ENCODE measurements around the gene ARID5B. TPM values are rescaled to one million over a fixed set of nuclear protein-coding genes. Genes with fewer than 3 reads are reported as not detected.

Gene ARID5B
- total RNA-seq, 1 experiment from 2014 or later = 0.04 TPM

GRCh38 chr10:61899997-61900828 is 1.3 kb upstream of the ARID5B start:
- Histone ChIP-seq H2BK20ac (ENCODE audit: low read depth, low read length, poor library complexity, severe bottlenecking) (no peak overlapping the region), H2AFZ (ENCODE audit: low read length) (no peak overlapping the region), H4K91ac (ENCODE audit: insufficient read length, low read depth, low read length) (no peak overlapping the region), H3K79me2 (ENCODE audit: insufficient read depth, low read length) (no peaks in the 10 kb centered on the region), H3K27ac (ENCODE audit: insufficient read length, low read depth, low read length) (no peak overlapping the region), H4K20me1 (ENCODE audit: control insufficient read depth, insufficient read depth, insufficient read length) (no peaks in the 10 kb centered on the region), H3K27me3 (ENCODE audit: insufficient read depth, low read length) (peaks cover 29% of the 10 kb centered on the region; the same call in 1 of the 2 replicates), H2BK5ac (ENCODE audit: insufficient read length, low read length) (no peak overlapping the region), H3T11ph (ENCODE audit: low read length) (no peak overlapping the region), H3K9me3 (ENCODE audit: control insufficient read depth, low read depth, low read length) (no peaks in the 10 kb centered on the region), H3K23me2 (ENCODE audit: insufficient read length, low read depth, low read length, poor library complexity, severe bottlenecking) (peaks cover 41% of the 10 kb centered on the region), H3K4ac (ENCODE audit: low read depth, low read length) (no peak overlapping the region), H3K14ac (ENCODE audit: insufficient read depth, low read length) (no peak overlapping the region), H4K5ac (ENCODE audit: insufficient read length, low read depth, low read length) (no peak overlapping the region), H3K4me2 (ENCODE audit: insufficient read depth, insufficient read length, low read length) (peak overlapping the region; percentile 99), H3K9ac (ENCODE audit: extremely low read depth, insufficient read length, low read length) (no peak overlapping the region), H2BK15ac (ENCODE audit: low read depth, low read length) (no peak overlapping the region), H3K79me1 (ENCODE audit: insufficient read depth, low read depth, low read length, poor library complexity, severe bottlenecking) (no peaks in the 10 kb centered on the region), H3K18ac (ENCODE audit: insufficient read length, low read depth, low read length) (no peak overlapping the region), H2BK120ac (ENCODE audit: low read depth, low read length, poor library complexity, severe bottlenecking) (no peak overlapping the region), H3K4me1 (ENCODE audit: insufficient read depth, low read length) (no peaks in the 10 kb centered on the region), H3K56ac (ENCODE audit: insufficient read length, low read depth, low read length) (no peak overlapping the region), H4K8ac (replicated peaks; ENCODE audit: insufficient read length, low read depth, low read length) (no peak overlapping the region), H2AK5ac (ENCODE audit: insufficient read length, low read length) (no peak overlapping the region), H2BK12ac (ENCODE audit: insufficient read length, low read depth, low read length) (no peak overlapping the region), H3K23ac (ENCODE audit: insufficient read length, low read depth, low read length) (no peak overlapping the region)
- DNase-seq = peak; percentile 29
- Mint-ChIP-seq H3K27me3 (ENCODE audit: low read depth) (peaks cover 78% of the 10 kb centered on the region), H3K27ac (no peak overlapping the region), H3K4me3 (peak overlapping the region; percentile 84 to 88), H3K9me3 (no peaks in the 10 kb centered on the region; a peak in 1 of 5 replicates), H3K36me3 (ENCODE audit: insufficient read depth in 1 of 3, low read depth in 3 of 3) (no peaks in the 10 kb centered on the region; a peak in 1 of 7 replicates), H3K4me1 (peaks cover 44 to 59% of the 10 kb centered on the region in 2 experiments)
- WGBS (ENCODE audit: extremely low coverage, insufficient read length, low lambda C conversion rate) = no CpG with 5 or more reads among the region's 25 CpGs
- TF ChIP-seq CTCF (conservative IDR thresholded peaks at IDR 0.05) = no peak
